ENCODE data around the gene MFN1. TPM values are rescaled to one million over a fixed set of nuclear protein-coding genes. Genes with fewer than 3 reads are reported as not detected.

The MFN1 gene
- total RNA-seq, 4 donors from 2014 or later: 32.8 to 48.6 (median 37.3) TPM

DNA sequence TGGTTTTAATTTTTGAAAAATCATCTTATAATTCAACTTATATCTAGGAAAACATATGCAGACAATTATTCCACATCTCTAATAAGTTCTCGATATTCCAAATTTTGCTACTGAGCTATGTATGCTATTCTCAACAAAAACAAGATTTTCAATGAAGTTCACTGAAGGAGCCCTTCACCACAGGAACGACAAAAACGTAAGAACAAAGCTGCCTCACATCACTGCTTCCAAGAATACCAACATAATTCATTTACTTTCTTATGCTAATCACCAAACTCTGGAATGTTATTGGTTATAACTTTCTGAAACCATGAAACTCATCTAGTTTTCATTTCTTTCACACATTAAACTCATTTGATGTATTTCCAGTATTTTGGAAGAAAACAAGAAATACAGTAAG is 54.1 kb downstream of the MFN1 start:
- WGBS: 84% methylated on average over 3 of the region's 3 CpGs
- no peak for DNase-seq (ENCODE audit: extremely low spot score)
- TF ChIP-seq POLR2AphosphoS5 (IDR thresholded peaks at IDR 0.05) (no peak), POLR2A (IDR thresholded peaks at IDR 0.05; ENCODE audit: low read depth) (no peak), EP300 (IDR thresholded peaks at IDR 0.05) (no peak), CTCF (IDR thresholded peaks at IDR 0.05) (no peak)
- Histone ChIP-seq H3K27ac (replicated peaks in 1 of 4) (no peak overlapping the region), H3K36me3 (peaks cover 24 to 78% (median 51%) of the 10 kb centered on the region in 4 donors), H3K9me3 (no peaks in the 10 kb centered on the region), H3K27me3 (no peaks in the 10 kb centered on the region), H3K4me1 (peaks cover 0 to 13% (median 6%) of the 10 kb centered on the region in 4 donors), H3K4me3 (no peak overlapping the region)
- intact Hi-C loops (cut with DNase I): no loop called here

DNA sequence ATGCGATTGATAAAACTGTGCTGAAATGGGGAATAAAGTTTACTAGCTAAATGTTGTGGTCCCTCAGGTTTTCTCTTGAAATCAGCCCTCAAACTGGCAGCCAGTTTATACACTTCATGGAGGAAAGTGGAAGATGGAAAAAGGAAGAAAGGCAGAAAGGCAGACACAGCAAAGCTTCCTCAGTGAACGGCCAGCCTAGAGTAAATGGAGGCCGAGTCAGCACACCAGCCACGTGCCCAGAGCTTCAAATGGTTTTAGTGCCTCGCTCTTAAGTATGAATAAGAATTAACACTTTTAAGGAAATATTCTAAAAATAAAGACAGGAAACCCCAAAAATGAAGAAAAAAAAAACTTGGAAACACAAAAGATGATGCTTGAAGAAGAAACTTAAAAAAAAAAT is 55.5 kb downstream of the MFN1 start:
- intact Hi-C loops (cut with DNase I): no loop called here
- no peaks in the 10 kb centered on the region for H3K27me3 ChIP-seq
- H3K27ac ChIP-seq (replicated peaks in 1 of 4): no peak overlapping the region
- DNase-seq (ENCODE audit: extremely low spot score): no peak
- peaks cover 0 to 13% (median 6%) of the 10 kb centered on the region in 4 donors for H3K4me1 ChIP-seq
- H3K9me3 ChIP-seq: no peaks in the 10 kb centered on the region
- TF ChIP-seq CTCF (IDR thresholded peaks at IDR 0.05): no peak
- no peak for TF ChIP-seq POLR2A (IDR thresholded peaks at IDR 0.05; ENCODE audit: low read depth)
- no peak for TF ChIP-seq POLR2AphosphoS5 (IDR thresholded peaks at IDR 0.05)
- no peak for TF ChIP-seq EP300 (IDR thresholded peaks at IDR 0.05)
- 87% methylated on average over 5 of the region's 5 CpGs for WGBS
- H3K36me3 ChIP-seq: peaks cover 24 to 80% (median 58%) of the 10 kb centered on the region in 4 donors
- no peak overlapping the region for H3K4me3 ChIP-seq

GRCh38 chr3:179404307-179404706 is 56.8 kb downstream of the MFN1 start:
- peaks cover 24 to 75% (median 61%) of the 10 kb centered on the region in 4 donors for H3K36me3 ChIP-seq
- intact Hi-C loops (cut with DNase I): no loop called here
- no peaks in the 10 kb centered on the region for H3K27me3 ChIP-seq
- TF ChIP-seq CTCF (IDR thresholded peaks at IDR 0.05) (no peak), POLR2A (IDR thresholded peaks at IDR 0.05; ENCODE audit: low read depth) (no peak), EP300 (IDR thresholded peaks at IDR 0.05) (no peak), POLR2AphosphoS5 (IDR thresholded peaks at IDR 0.05) (no peak)
- no peak for DNase-seq (ENCODE audit: extremely low spot score)
- no peaks in the 10 kb centered on the region for H3K9me3 ChIP-seq
- H3K4me3 ChIP-seq: no peak overlapping the region
- no peak overlapping the region for H3K27ac ChIP-seq (replicated peaks in 1 of 4)
- H3K4me1 ChIP-seq: peaks cover 0 to 8% (median 6%) of the 10 kb centered on the region in 4 donors
- 100% methylated on average over 2 of the region's 2 CpGs for WGBS

DNA sequence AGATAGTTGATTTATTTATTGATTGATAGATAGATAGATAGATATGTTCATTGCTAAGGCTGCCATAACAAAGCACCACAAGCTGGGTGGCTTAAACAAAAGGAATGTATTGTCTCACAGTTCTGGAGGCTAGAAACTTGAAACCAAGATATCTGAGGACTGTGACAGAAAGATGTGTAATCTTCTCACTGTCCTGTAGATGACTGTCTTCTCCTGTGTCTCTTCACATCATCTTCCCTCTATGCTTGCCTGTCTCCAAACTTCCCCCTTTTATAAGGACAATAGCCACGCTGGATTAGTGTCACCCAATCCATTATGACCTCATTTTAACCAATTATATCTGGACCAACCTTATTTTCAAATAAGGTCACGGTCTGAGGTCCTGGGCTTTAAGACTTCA is 62.8 kb downstream of the MFN1 start:
- no peaks in the 10 kb centered on the region for H3K27me3 ChIP-seq
- peaks cover under 1 to 75% (median 57%) of the 10 kb centered on the region in 4 donors for H3K36me3 ChIP-seq
- WGBS: 94% methylated on average over 2 of the region's 2 CpGs
- TF ChIP-seq CTCF (IDR thresholded peaks at IDR 0.05): no peak
- TF ChIP-seq POLR2AphosphoS5 (IDR thresholded peaks at IDR 0.05): no peak
- TF ChIP-seq EP300 (IDR thresholded peaks at IDR 0.05): no peak
- no peak for TF ChIP-seq POLR2A (IDR thresholded peaks at IDR 0.05; ENCODE audit: low read depth)
- H3K9me3 ChIP-seq: no peaks in the 10 kb centered on the region
- no peak for DNase-seq (ENCODE audit: extremely low spot score)
- no peak overlapping the region for H3K27ac ChIP-seq (replicated peaks in 1 of 4)
- H3K4me1 ChIP-seq: peaks cover 0 to 4% (median 2%) of the 10 kb centered on the region in 4 donors
- H3K4me3 ChIP-seq: no peak overlapping the region
- intact Hi-C loops (cut with DNase I): no loop called here

GRCh38 chr3:179410999-179411398 is 63.5 kb downstream of the MFN1 start:
- no peak overlapping the region for H3K4me3 ChIP-seq
- no peaks in the 10 kb centered on the region for H3K9me3 ChIP-seq
- peaks cover 0 to 7% (median 3%) of the 10 kb centered on the region in 4 donors for H3K4me1 ChIP-seq
- no peak overlapping the region for H3K27ac ChIP-seq (replicated peaks in 1 of 4)
- intact Hi-C loops (cut with DNase I): no loop called here
- TF ChIP-seq EP300 (IDR thresholded peaks at IDR 0.05): no peak
- no peak for TF ChIP-seq CTCF (IDR thresholded peaks at IDR 0.05)
- no peak for TF ChIP-seq POLR2A (IDR thresholded peaks at IDR 0.05; ENCODE audit: low read depth)
- no peak for TF ChIP-seq POLR2AphosphoS5 (IDR thresholded peaks at IDR 0.05)
- H3K36me3 ChIP-seq: peaks cover 0 to 69% (median 53%) of the 10 kb centered on the region in 4 donors
- H3K27me3 ChIP-seq: no peaks in the 10 kb centered on the region
- no peak for DNase-seq (ENCODE audit: extremely low spot score)

All from esophagus muscularis mucosa (tissue), 4 donors.